HCT116 (cell line): ENCODE data around the gene CSRP3. TPM values are rescaled to one million over a fixed set of nuclear protein-coding genes. Genes with fewer than 3 reads are reported as not detected.

ENCODE experiments used
- ATAC-seq: fragments of 200-7000 bp; cut with Tn5 transposase; 2 replicates; pipeline ENCODE4 v1.9.1; 2020; ENCODE audit warnings: mild to moderate bottlenecking, moderate library complexity
- BruUV-seq: library from RNA; stranded (reverse); fragments of 400-500 nt; replicated peaks from 2 replicates; lab custom pipeline; 2021; lab: Mats Ljungman, UMichigan
- CTCF ChIA-PET: fragments of 300-600 bp; sonication (Branson Sonifier 250); formaldehyde crosslinking; loops from one replicate; lab custom pipeline; 2021; ENCODE audit warnings: antibody characterized with exemption; lab: Charles Lee
- POLR2A ChIA-PET: fragments of 300-600, 350-600 bp; sonication (Branson Sonifier 250); formaldehyde crosslinking; loops from one replicate; lab custom pipeline; 2021; ENCODE audit warnings: antibody characterized with exemption; lab: Charles Lee
- RAD21 ChIA-PET, 2 experiments: fragments of 300-600 bp; sonication (Branson Sonifier 250); formaldehyde crosslinking; loops; one replicate each; lab custom pipeline; 2023; ENCODE audit warnings: low total read pairs in 2 of 2; ENCODE audit not compliant: uncharacterized antibody in 2 of 2, unreplicated experiment in 2 of 2, low non-redundant PET in 1 of 2; lab: Charles Lee
- DNase-seq: peaks from one replicate; pipeline ENCODE4 v3.0.0-alpha.2; 2010; ENCODE audit warnings: low read depth, low spot score
- H2AFZ ChIP-seq: fragments of 200-600 bp; shearing (Covaris generic), sonication (generic); 2 replicates; pipeline ENCODE4 v1.6.1; 2017; ENCODE audit warnings: low read depth, mixed run types, mixed read lengths, antibody characterized with exemption, low read length; ENCODE audit not compliant: poor library complexity, severe bottlenecking
- H3K27ac ChIP-seq: 2 replicates; pipeline ENCODE4 v1.5.1; 2012; ENCODE audit warnings: low read depth, low read length
- H3K27me3 ChIP-seq: fragments of 200-600 bp; sonication (generic); 2 replicates; pipeline ENCODE4 v1.6.1; 2016; ENCODE audit warnings: mixed run types, low read length, mixed read lengths; ENCODE audit not compliant: insufficient read depth
- H3K36me3 ChIP-seq, 2 experiments: fragments of 200-500 bp in 1 of 2; fragments of 200-600 bp in 1 of 2; sonication (Bioruptor generic) in 1 of 2; sonication (generic) in 1 of 2; 2 replicates each; pipeline versions ENCODE4 v1.5.1 to v1.6.1; 2014 to 2016; ENCODE audit warnings: low read length in 2 of 2, inconsistent platforms in 1 of 2, mixed read lengths in 1 of 2, mixed run types in 1 of 2; ENCODE audit not compliant: insufficient read depth in 2 of 2, control insufficient read depth in 1 of 2
- H3K4me1 ChIP-seq, 2 experiments: fragments of 200-600 bp in 1 of 2; sonication (generic) in 1 of 2; 2 replicates each; pipeline versions ENCODE4 v1.5.1 to v1.6.1; 2012 to 2017; ENCODE audit warnings: low read length in 2 of 2, inconsistent platforms in 1 of 2, mild to moderate bottlenecking in 1 of 2, mixed read lengths in 1 of 2, mixed run types in 1 of 2, moderate library complexity in 1 of 2; ENCODE audit not compliant: insufficient read depth in 2 of 2, control insufficient read depth in 1 of 2
- H3K4me2 ChIP-seq: fragments of 200-600 bp; sonication (generic); 2 replicates; pipeline ENCODE4 v1.6.1; 2017; ENCODE audit warnings: mixed run types, low read length, mixed read lengths
- H3K4me3 ChIP-seq, 2 experiments: fragments of 200-600 bp in 1 of 2; sonication (generic) in 1 of 2; replicated peaks in 1 of 2; 2 replicates each; pipeline ENCODE4 v1.5.1; 2011 to 2016; ENCODE audit warnings: low read length in 2 of 2, control low read depth in 1 of 2, low read depth in 1 of 2, mild to moderate bottlenecking in 1 of 2, mixed read lengths in 1 of 2, mixed run types in 1 of 2
- H3K79me2 ChIP-seq: fragments of 200-600 bp; sonication (generic); 2 replicates; pipeline ENCODE4 v1.6.1; 2017; ENCODE audit warnings: mild to moderate bottlenecking, mixed run types, low read length, moderate library complexity, mixed read lengths; ENCODE audit not compliant: insufficient read depth
- H3K9ac ChIP-seq: fragments of 200-600 bp; sonication (generic); 2 replicates; pipeline ENCODE4 v1.6.1; 2016; ENCODE audit warnings: low read length, mixed read lengths
- H3K9me2 ChIP-seq: fragments of 200-600 bp; sonication (generic), shearing (Covaris generic); 2 replicates; pipeline ENCODE4 v1.6.1; 2017; ENCODE audit warnings: mixed run types, mild to moderate bottlenecking, moderate library complexity; ENCODE audit not compliant: insufficient read depth
- H3K9me3 ChIP-seq, 2 experiments: fragments of 200-500 bp in 1 of 2; fragments of 200-600 bp in 1 of 2; sonication (Bioruptor generic) in 1 of 2; sonication (generic) in 1 of 2; 2 replicates each; pipeline ENCODE4 v1.6.1; 2014 to 2017; ENCODE audit warnings: low read length in 2 of 2, mixed read lengths in 2 of 2, inconsistent platforms in 1 of 2, low read depth in 1 of 2, mild to moderate bottlenecking in 1 of 2, mixed run types in 1 of 2, moderate library complexity in 1 of 2; ENCODE audit not compliant: control insufficient read depth in 1 of 2, insufficient read depth in 1 of 2
- H4K20me1 ChIP-seq: fragments of 200-600 bp; sonication (generic), shearing (Covaris generic); 2 replicates; pipeline ENCODE4 v1.6.1; 2017; ENCODE audit warnings: mixed run types, mild to moderate bottlenecking, moderate library complexity; ENCODE audit not compliant: insufficient read depth
- ATF3 ChIP-seq: IDR thresholded peaks from 2 replicates; pipeline ENCODE4 v1.6.1; 2012
- CBX3 ChIP-seq: IDR thresholded peaks from 2 replicates; pipeline ENCODE4 v1.6.1; 2012; ENCODE audit warnings: low read depth
- CEBPB ChIP-seq: IDR thresholded peaks from 2 replicates; pipeline ENCODE4 v1.6.1; 2012; ENCODE audit warnings: low read depth
- ELF1 ChIP-seq: IDR thresholded peaks from 2 replicates; pipeline ENCODE4 v1.6.1; 2012; ENCODE audit warnings: low read depth, borderline replicate concordance
- EZH2 ChIP-seq: fragments of 200-600 bp; sonication (generic); IDR thresholded peaks from 2 replicates; pipeline ENCODE4 v1.6.1; 2017; ENCODE audit warnings: antibody characterized with exemption, mixed run types
- EZH2phosphoT487 ChIP-seq: fragments of 200-600 bp; IDR thresholded peaks from 2 replicates; pipeline ENCODE4 v1.6.1; 2018; ENCODE audit warnings: antibody characterized with exemption, borderline replicate concordance
- FOSL1 ChIP-seq: IDR thresholded peaks from 2 replicates; pipeline ENCODE4 v1.6.1; 2012; ENCODE audit warnings: low read depth
- JUND ChIP-seq: IDR thresholded peaks from 2 replicates; pipeline ENCODE4 v1.6.1; 2012
- MAX ChIP-seq: IDR thresholded peaks from 2 replicates; pipeline ENCODE4 v1.6.1; 2012
- POLR2A ChIP-seq: IDR thresholded peaks from 2 replicates; pipeline ENCODE4 v1.7.0; 2011; ENCODE audit warnings: borderline replicate concordance; ENCODE audit not compliant: insufficient read depth, insufficient read length; ENCODE audit errors: extremely low read depth
- POLR2AphosphoS5 ChIP-seq: IDR thresholded peaks from 2 replicates; pipeline ENCODE4 v1.6.1; 2011; ENCODE audit warnings: mild to moderate bottlenecking, low read depth, low read length, moderate library complexity
- REST ChIP-seq: IDR thresholded peaks from 2 replicates; pipeline ENCODE4 v1.6.1; 2012; ENCODE audit warnings: low read depth
- SIN3A ChIP-seq: IDR thresholded peaks from 2 replicates; pipeline ENCODE4 v1.6.1; 2012; ENCODE audit warnings: low read depth
- SP1 ChIP-seq: IDR thresholded peaks from 2 replicates; pipeline ENCODE4 v1.6.1; 2012; ENCODE audit warnings: low read depth
- TCF7L2 ChIP-seq: IDR thresholded peaks from 2 replicates; pipeline ENCODE4 v1.7.0; 2011; ENCODE audit warnings: borderline replicate concordance, inconsistent platforms; ENCODE audit not compliant: insufficient read depth, insufficient read length; ENCODE audit errors: extremely low read depth
- YY1 ChIP-seq: IDR thresholded peaks from 2 replicates; pipeline ENCODE4 v1.6.1; 2011; ENCODE audit warnings: low read length, low read depth, moderate library complexity, mild to moderate bottlenecking; ENCODE audit not compliant: insufficient replicate concordance; ENCODE audit errors: extremely low read depth
- ZBTB33 ChIP-seq: IDR thresholded peaks from 2 replicates; pipeline ENCODE4 v1.6.1; 2011; ENCODE audit warnings: mild to moderate bottlenecking, low read length, moderate library complexity; ENCODE audit not compliant: insufficient replicate concordance; ENCODE audit errors: extremely low read depth
- ZFX ChIP-seq: fragments of 450-650 bp; IDR thresholded peaks from 2 replicates; pipeline ENCODE4 v1.6.1; 2017
- ZNF274 ChIP-seq: fragments of 200-500 bp; sonication (Bioruptor generic); IDR thresholded peaks from 2 replicates; pipeline ENCODE4 v1.6.1; 2014; ENCODE audit warnings: mild to moderate bottlenecking, low read depth, low read length, inconsistent platforms
- intact Hi-C: fragments of 100-400 bp; cut with micrococcal nuclease; formaldehyde crosslinking; loops from 2 replicates; pipeline ENCODE4 v1.10.0; 2022
- total RNA-seq: library from RNA; stranded (reverse); gene quantifications from one replicate; pipeline ENCODE4 v1.2.1, GENCODE V29; 2021; ENCODE audit not compliant: unreplicated experiment

Gene CSRP3
- total RNA-seq, 1 experiment from 2014 or later, result not detected

GRCh38 chr11:19216709-19217374, 15.1 kb upstream of the CSRP3 start:
- no peak overlapping the region for H3K4me2 ChIP-seq

More at GRCh38 chr11:19216709-19217374, 15.1 kb upstream of the CSRP3 start:
- ChIA-PET POLR2A (no interaction called here), CTCF (no interaction called here), RAD21 (no interaction called here)
- intact Hi-C loops, result no loop called here
- Histone ChIP-seq H3K9me3 (no peaks in the 10 kb centered on the region), H3K9ac (no peak overlapping the region), H4K20me1 (no peaks in the 10 kb centered on the region), H3K36me3 (no peaks in the 10 kb centered on the region), H3K9me2 (no peaks in the 10 kb centered on the region), H2AFZ (no peak overlapping the region), H3K27me3 (peaks cover 10% of the 10 kb centered on the region), H3K4me3 (no peak overlapping the region), H3K4me1 (no peaks in the 10 kb centered on the region), H3K79me2 (no peaks in the 10 kb centered on the region), H3K27ac (no peak overlapping the region)
- no TSS peak for BruUV-seq
- ATAC-seq (no peak), DNase-seq (no peak)
- no peak for TF ChIP-seq REST
- no peak for TF ChIP-seq SIN3A
- TF ChIP-seq TCF7L2, result no peak
- TF ChIP-seq FOSL1, result no peak
- TF ChIP-seq MAX, result no peak
- no peak for TF ChIP-seq JUND
- TF ChIP-seq ATF3, result no peak
- no peak for TF ChIP-seq ZNF274
- TF ChIP-seq ZFX, result no peak
- TF ChIP-seq ZBTB33, result no peak
- no peak for TF ChIP-seq CEBPB
- TF ChIP-seq ELF1, result no peak
- TF ChIP-seq EZH2, result no peak
- TF ChIP-seq YY1, result no peak
- no peak for TF ChIP-seq SP1
- TF ChIP-seq CBX3, result no peak
- no peak for TF ChIP-seq EZH2phosphoT487
- no peak for TF ChIP-seq POLR2A
- TF ChIP-seq POLR2AphosphoS5, result no peak
